Stimulated activated CD4-positive, alpha-beta T cell treated with anti-CD3 and anti-CD28 coated beads, Interleukin-2, amount 100 ng/mL, for 24 hours (primary cell): ENCODE data around the gene PAX5.

Experiments
- DNase-seq, 2 donors: peaks; one replicate each; pipeline ENCODE4 v3.0.0-alpha.2; 2020

The PAX5 gene

GRCh38 chr9:36897478-36897877, 136.6 kb downstream of the PAX5 start:
- no peak for DNase-seq

DNA sequence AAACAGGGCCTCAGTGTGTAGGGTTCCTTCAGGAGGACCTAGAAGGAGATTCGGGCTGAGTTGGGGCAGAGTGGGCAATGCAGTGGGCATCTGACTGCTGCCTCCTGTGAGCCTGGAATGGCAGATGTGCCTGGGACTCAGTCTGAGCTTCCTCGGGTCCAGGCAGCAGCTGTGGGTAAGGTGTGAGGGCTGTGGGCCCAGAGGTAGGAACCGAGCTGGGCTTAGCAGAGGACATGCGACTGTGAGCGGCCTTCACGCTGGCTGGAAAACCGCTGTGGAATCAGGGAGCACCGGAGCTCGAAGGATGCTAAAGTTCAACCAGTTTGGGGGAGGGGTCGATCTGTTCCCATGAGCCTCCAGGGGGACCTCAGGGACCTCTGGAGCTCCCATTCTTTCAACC, 137.0 kb downstream of the PAX5 start:
- DNase-seq, result no peak

- DNase-seq, result no peak
These were observed 137.8 kb downstream of the PAX5 start for GRCh38 chr9:36896296-36896695.

DNA sequence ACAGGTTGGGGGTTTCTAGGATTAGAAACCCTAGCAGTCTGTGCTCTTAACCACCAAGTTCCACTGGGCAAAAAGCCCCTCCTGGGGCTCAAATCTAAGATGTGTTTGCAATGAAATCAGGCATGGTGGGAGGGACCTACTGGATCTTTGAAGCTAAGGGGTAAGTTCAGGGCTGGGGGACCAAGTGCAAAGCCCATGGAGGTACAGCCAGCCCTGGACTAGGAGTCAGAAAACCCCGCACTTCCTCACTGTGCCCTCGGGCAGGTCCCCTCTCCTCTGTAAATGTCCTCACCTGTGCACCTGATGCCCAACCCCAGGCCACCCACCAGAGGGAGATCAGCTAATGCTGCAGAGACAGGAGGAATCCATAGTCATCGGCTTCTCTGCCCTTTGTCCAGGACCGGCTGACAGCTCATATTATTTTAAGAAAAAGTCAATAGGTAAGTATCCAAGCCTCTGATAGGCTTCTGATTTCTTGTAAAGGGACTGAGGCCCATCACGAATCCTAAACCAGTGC, 138.3 kb downstream of the PAX5 start:
- DNase-seq, result no peak

- DNase-seq, result no peak
These were observed 139.3 kb downstream of the PAX5 start for GRCh38 chr9:36894695-36895310.

DNA sequence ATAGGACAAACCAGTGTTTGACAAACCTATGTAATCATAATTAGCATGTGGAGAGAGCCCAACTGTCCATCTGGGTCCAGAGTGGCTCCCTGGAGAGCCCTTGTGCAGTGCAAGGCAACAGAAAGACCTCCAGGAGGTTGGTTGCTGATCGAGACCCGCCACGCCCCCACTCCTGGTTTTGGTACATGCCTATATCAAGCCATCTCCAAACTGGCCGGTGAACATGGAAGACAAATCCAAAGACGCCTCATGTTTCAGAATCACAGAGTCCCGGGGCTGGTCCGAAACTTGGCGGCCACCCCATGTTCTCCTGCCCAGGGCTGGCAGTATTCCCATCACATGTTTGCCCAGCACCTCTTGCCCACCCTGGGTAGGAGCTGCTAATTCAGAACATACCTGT, 140.2 kb downstream of the PAX5 start:
- no peak for DNase-seq

DNA sequence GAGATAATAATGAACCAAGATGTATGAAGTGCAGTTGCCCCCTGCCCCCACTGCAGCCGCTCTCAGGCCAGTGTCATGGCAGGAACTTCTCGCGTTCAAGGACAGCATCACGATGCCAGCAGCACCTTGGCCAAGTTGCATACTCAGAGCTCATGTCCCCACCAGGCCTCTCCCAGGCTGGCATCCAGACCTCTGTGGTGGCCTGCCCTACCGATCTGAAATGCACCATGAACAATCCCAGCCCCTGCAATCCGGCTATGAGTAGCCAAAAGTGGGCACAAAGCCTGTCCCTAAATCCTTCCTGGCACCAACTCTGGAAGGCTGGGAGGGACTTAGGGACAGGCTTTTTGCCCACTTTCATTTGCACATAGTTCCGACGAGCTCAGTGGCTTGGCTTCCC, 140.9 kb downstream of the PAX5 start:
- DNase-seq, result no peak

GRCh38 chr9:36892279-36892678, 141.8 kb downstream of the PAX5 start:
- no peak for DNase-seq

- no peak for DNase-seq
These were observed 142.7 kb downstream of the PAX5 start for GRCh38 chr9:36891341-36891811.

DNA sequence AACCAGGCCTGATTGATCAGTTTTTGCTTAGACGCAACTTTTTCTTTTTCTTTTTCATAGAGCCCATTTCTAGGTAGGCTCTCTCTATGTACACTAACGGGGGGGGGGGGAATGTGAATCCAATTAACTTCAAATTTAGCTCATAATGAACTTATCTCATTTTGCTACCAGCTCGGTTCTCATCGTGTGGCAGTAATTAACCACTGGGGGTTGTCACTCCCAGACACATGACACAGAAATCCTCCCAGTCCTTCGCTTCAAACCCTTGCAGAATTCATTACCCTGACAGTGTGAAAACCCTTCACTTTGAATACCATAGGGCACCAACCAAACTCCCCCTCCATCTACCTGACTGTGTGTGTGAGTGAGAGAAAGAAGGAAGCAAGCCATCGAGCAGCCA, 144.2 kb downstream of the PAX5 start:
- DNase-seq, result no peak

GRCh38 chr9:36888551-36888950, 145.5 kb downstream of the PAX5 start:
- no peak for DNase-seq

DNA sequence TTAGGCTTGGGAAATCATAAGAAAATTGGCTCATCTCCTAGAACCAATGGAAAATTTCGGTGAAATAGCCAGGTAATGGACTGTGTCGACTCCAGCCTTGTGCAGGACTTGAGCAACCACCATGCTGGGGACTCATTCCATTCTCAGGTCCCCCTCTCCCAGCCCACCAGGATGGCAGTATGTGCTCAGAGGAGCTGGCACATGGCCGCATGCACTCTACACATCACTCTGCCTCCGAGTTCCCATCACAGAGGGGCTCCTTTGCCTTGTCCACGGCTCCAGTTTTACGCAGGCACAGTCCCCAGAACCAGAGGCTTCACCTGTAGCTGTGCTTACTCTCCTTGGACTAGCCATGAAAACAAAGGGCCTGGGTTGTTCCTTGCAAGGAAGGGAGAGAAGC, 149.3 kb downstream of the PAX5 start:
- no peak for DNase-seq

DNA sequence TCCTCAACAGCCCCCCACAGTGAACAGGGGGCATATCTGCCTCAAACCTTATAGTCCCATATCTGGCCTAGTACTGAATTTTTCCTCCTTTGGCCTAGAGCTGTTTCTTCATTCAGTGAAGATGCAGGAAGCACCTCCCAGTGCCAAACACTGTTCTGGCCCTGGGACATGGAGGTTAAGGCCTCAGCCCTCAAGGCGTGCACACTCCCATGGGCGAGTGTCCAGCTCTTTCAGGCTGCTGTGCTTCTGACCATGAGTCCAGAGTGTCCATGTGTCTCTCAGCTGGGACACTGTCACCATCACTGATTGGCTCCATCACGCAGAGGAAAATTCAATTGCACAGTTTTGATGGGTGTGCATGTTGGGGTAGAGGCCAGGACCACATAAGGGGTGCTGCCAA, 151.5 kb downstream of the PAX5 start:
- DNase-seq, result no peak

DNA sequence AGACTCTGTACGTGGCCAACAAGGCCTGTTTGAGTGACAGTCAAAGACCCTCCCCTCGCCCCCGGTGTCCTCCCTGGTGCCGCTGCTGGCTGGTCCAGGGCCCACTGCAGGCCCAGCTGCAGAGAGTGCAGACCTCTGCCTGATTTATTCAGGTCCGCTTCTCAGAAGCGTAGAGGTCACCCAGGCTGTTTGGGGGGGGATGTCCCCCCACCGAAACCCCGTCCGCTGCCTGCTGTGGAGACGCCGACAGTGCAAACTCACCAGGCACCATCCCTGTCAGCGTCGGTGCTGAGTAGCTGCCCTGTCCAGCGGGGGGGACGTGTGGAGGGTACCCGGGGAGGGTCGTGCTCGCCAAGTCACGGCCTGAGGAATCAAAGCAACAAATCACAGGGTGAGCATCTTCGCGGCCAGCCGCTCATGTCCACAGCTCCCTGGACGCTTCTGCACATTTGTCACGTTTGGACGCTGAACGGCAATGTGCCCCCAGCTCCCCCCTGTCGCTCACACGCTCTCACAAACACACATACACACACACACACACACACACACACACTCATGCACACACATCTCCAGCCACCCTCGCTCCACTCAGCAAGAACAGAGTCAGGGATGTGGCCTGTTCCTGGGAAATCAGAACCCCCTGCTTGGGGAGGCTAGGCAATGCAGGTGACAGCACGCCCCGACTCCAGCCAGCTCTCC, 152.2 kb downstream of the PAX5 start:
- no peak for DNase-seq

- DNase-seq, result no peak
These were observed 152.8 kb downstream of the PAX5 start for GRCh38 chr9:36881316-36881715.

GRCh38 chr9:36880075-36880474, 154.0 kb downstream of the PAX5 start:
- no peak for DNase-seq

DNA sequence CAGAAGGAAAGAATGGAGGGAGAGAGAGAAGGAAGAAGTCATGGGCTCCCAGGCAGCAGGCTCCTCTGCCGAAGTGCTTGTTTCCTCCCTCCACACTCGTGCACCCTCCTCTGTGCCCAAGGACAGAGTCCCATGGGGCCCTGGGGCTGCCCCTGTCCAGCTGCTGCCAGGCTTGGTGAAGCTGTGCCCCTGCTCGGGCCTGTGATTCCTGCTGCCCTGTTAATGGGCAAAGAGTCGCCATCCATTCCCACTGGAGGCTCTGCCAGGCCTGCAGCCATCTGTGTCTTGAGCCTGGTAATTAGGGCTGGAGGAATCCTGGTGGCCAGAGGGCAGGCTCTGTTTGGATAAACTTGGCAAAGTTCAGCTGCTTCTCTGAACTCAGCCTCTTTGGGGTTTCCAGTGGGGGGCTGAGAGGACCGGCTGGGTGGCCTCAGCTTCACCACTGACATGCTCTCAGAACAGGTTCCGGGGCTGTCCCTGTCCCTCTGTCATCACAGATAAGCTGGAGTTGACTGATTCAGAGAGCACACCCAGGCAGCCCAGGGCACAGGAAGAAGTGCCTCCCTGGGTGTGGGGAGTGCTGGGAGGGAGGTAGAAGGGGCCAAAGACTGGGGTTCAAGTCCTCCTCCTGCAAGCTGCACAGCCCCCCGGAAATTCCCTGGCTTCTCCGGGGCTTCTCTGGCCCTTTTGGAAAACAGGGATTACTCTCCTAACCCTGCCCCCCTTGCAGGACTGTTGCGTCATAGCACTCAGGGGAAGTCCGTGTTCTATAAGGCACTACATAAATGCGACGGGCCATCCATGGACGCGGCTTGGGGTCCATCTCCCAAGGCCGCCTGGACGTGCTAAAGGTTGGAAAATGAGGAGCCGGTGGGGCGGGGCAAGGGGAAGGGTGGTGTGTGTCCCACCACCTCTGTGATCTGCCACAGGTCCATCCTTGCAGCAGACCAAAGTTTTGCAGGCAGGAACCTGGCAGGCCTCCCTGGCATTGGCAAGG, 154.8 kb downstream of the PAX5 start:
- no peak for DNase-seq

DNA sequence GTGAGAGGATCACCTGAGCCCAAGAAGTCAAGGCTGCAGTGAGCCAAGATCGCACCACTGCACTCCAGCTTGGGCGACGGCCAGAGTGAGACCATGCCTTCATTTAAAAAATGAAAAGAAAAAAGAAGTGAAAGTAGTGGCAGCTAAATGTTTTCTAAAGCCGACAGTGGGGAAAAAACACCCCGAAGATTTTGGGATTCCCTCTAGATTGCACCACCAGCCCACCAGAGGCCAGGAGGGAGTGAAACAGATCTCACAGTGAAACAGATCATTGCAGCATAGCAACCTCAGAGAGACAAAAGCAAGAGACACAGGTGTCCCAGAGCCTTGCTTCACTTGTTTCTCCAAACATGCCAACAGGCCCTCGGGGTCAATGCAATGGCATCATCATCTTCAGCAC, 156.8 kb downstream of the PAX5 start:
- no peak for DNase-seq

- DNase-seq, result no peak
These were observed 158.0 kb downstream of the PAX5 start for GRCh38 chr9:36876056-36876455.

DNA sequence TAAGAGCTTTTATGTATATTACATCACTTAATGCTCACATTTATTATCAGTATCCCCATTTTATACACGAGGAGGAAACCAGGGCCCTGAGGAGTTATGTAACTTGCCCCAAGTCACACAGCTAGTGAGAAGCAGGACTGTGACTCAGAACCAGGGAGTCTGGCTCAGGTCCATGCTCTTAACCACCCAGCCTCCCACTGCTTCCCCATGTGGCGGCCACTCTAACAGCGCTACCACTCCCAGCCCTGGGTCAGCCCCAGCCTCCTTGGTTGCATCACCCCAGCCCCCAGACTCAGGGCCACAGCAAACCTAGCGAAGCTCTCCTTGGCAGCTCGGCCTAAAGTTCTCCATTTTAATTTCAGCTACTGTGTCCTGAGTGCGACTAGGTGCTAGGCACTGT, 159.1 kb downstream of the PAX5 start:
- no peak for DNase-seq

DNA sequence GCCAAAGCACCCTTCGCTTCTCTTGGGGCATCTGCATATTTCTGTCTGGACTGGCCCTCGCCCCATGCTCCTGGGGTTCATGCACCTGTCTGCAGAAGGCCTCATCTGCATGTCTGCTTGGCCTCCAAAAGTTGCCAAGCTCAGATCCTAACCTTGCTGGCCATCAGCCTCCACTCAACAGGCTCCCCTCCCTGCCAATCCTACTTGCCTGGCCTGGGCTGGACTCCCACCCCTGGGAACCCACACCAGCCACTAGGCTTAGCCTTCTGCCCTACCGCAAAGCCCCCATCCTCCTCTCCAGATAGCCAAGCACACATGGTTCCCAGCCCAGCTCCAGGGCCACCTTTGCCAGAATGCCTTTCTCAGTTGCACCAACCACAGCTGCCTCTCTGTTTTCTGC, 159.8 kb downstream of the PAX5 start:
- DNase-seq, result no peak

DNA sequence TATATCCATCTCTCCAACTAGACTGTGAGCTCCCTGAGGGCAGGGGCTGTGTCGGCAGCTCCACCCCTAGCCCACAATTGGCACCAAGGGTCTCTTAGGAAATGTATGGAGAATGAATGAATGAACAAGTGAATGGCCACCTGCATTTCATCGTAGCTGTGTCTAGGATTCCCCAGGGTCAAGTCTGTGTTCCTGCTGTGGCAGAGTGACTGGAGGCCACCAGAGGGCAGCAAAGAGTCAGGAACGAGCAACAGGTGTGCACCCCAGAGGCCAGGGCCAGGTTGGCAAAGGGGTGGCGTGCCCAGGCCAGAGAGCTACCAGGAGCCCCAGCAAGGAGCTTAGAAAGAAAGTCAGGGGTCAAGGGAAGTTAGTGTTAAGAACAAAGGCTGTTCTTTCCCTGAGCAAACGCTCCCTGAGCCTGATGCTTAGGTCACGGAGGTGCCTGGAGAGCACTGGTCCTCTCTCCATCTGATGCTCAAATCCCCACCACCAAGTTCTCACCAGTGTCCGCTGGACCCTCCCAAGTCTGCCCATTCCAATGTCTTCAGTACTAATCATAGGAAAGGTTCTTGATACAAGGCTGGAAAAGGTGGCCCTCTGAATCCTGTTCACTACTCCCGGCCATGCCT, 160.7 kb downstream of the PAX5 start:
- DNase-seq, result peak; percentile 81 to 83

DNA sequence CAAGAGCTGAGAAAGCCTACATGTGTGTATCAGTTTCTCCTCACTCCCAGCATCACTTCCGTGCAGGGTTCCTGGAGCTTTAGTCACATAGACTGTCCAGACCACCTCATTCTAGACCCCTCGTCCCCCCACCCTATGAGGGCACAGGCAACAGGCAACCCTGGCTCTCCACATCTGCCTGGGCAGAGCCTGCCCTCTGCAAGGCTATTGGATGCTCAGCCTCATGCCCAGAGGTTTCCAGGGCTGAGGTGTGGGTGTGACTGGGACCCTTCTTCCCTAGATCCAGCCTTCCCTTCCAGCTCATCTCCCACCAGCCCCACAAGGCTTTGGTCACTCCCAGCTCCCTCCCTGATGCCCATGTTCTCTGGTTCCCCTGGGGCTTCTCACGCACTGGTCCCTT, 161.4 kb downstream of the PAX5 start:
- no peak for DNase-seq
